ENCODE measurements around the gene NUP93.

NUP93 gene

DNA sequence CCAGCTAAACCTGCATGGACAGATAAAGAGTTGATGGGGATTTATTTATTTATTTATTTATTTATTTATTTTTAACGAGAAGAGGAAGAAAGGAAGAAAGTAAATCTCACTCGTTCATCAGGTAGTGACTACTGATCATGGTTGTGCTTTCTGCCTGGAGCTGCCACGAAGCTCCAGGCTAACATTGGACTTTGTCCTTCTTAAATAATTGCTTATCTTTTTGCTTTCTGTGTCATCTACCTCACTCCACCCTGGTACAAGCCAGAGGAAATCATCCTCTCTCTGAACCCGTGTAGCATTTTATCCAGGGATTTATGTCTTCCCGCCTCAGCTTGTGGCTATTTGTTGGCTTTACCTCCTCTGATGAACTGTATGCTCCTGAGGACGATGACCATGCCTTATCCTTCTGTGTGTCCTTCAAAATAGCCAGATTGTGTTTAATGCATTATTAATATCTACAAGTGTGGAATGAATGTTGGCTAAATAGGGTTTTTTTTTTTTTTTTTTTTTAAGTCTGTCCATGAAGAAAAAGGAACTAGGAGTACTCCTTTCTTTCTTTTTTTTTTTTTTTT, 127.0 kb downstream of the NUP93 start:
- TF ChIP-seq, protein P1, sequence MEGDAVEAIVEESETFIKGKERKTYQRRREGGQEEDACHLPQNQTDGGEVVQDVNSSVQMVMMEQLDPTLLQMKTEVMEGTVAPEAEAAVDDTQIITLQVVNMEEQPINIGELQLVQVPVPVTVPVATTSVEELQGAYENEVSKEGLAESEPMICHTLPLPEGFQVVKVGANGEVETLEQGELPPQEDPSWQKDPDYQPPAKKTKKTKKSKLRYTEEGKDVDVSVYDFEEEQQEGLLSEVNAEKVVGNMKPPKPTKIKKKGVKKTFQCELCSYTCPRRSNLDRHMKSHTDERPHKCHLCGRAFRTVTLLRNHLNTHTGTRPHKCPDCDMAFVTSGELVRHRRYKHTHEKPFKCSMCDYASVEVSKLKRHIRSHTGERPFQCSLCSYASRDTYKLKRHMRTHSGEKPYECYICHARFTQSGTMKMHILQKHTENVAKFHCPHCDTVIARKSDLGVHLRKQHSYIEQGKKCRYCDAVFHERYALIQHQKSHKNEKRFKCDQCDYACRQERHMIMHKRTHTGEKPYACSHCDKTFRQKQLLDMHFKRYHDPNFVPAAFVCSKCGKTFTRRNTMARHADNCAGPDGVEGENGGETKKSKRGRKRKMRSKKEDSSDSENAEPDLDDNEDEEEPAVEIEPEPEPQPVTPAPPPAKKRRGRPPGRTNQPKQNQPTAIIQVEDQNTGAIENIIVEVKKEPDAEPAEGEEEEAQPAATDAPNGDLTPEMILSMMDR (IDR thresholded peaks at IDR 0.05; ENCODE audit: low read depth, low read length), result no peak
- H3K4me3 ChIP-seq (ENCODE audit: low read depth, low read length), result no peak overlapping the region

DNA sequence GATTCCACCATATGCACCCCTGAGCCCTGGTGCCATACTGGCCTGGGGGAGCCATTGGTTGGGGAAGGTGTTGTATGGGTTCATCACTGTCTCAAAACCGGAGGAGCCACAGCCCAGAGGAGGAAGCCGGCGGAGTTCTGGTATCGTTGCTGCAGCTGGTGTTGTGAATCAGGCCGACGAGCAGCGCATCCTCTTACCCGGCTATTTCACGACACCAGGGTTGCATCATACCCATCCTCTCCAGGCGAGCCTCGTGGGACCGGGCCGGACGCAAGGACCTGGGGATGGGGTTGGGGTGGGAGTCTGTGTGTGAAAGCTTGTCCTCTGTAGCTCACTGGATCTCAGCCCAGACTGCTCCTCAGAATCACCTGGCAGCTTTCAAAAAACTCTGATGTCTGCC, 128.4 kb downstream of the NUP93 start:
- H3K4me3 ChIP-seq (ENCODE audit: low read depth, low read length), result no peak overlapping the region
- TF ChIP-seq, protein P1 (IDR thresholded peaks at IDR 0.05; ENCODE audit: low read depth, low read length), result no peak

DNA sequence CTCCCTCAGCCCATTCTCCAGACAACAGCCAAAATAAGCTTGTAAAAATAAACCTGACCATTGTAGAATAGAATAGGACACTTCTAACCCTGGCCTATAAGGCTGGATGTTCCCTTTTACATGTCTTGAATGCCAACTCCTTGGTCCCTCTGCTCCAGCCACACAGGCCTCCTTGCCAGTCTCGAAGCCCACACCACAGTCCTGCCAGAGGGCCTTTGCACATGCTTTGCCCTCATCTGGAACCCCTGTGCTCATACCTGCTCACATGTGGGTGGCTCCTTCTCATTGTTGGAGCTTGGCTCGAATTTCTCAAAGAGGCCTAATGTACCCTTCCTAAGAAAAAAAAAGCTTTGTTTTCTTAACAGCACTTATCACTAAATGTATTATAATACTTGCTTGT, 129.7 kb downstream of the NUP93 start:
- TF ChIP-seq, protein P1 (IDR thresholded peaks at IDR 0.05; ENCODE audit: low read depth, low read length), result no peak
- no peak overlapping the region for H3K4me3 ChIP-seq (ENCODE audit: low read depth, low read length)

- H3K4me3 ChIP-seq (ENCODE audit: low read depth, low read length), result no peak overlapping the region
- TF ChIP-seq, protein P1 (IDR thresholded peaks at IDR 0.05; ENCODE audit: low read depth, low read length), result no peak
Measured at GRCh38 chr16:56860226-56861020, 130.5 kb downstream of the NUP93 start.

GRCh38 chr16:56861092-56861610, 131.2 kb downstream of the NUP93 start:
- no peak overlapping the region for H3K4me3 ChIP-seq (ENCODE audit: low read depth, low read length)
- TF ChIP-seq, protein P1 (IDR thresholded peaks at IDR 0.05; ENCODE audit: low read depth, low read length), result no peak

DNA sequence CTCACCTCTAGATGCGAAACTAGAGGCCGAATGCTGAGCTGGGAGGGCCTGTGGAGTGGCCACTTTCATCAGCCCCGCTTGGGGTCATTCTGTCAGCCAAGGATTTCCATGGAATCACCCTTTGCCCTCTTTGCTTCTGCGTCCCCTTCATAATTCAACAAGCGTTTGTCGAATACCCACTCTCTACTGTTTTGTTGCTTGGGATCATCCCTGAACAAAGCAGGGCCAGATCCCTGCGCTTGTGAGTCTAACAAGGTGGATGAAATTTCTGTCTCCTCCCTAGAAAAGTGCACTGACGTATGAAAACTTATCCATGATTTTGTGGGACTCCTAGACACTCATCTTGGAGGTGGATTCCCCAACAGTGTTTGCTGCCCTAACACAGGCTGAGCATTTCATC, 131.8 kb downstream of the NUP93 start:
- TF ChIP-seq, protein P1 (IDR thresholded peaks at IDR 0.05; ENCODE audit: low read depth, low read length), result no peak
- no peak overlapping the region for H3K4me3 ChIP-seq (ENCODE audit: low read depth, low read length)

- TF ChIP-seq, protein P1 (IDR thresholded peaks at IDR 0.05; ENCODE audit: low read depth, low read length), result no peak
- H3K4me3 ChIP-seq (ENCODE audit: low read depth, low read length), result no peak overlapping the region
Measured at GRCh38 chr16:56862776-56863175, 132.8 kb downstream of the NUP93 start.

All from WI38 (cell line).